ENCODE results near the gene PHF1.

PHF1 gene

DNA sequence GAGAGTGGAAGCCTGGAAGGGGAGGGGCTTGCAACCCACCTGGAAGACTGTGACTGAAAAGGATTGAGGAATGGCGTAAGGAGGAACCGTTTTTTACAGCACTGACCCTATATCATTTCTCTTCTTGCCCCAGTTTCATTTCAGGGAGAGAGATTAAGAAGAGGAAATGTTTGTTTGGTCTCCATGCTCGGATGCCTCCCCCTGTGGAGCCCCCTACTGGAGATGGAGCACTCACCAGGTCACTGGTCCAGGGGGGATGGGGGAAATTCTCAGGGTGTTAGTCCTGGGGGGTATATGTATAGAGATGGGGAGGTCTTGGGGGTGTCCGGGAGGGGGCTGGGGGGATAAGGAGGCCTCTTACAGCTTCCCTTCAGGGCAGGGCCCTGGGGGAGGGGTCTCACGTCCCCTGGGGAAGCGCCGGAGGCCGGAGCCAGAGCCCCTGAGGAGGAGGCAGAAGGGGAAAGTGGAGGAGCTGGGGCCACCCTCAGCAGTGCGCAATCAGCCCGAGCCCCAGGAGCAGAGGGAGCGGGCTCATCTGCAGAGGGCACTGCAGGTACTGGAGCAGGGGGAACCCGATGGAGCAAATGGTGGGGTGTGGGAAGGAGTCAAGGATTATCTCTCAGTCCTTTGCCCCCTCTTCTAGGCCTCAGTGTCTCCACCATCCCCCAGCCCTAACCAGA is 3.9 kb downstream of the PHF1 start:
- H3K9ac ChIP-seq (ENCODE audit: insufficient read length): no peak overlapping the region
- H3K9me3 ChIP-seq (ENCODE audit: low read depth, low read length): no peaks in the 10 kb centered on the region
- H3K36me3 ChIP-seq (ENCODE audit: insufficient read depth, low read length): peaks cover 25% of the 10 kb centered on the region; the same call in 1 of the 2 replicates
- no peak overlapping the region for H3K27ac ChIP-seq
- no peak overlapping the region for H3K4me3 ChIP-seq
- DNase-seq (ENCODE audit: low read depth, low spot score): no peak
- TF ChIP-seq POLR2AphosphoS5 (IDR thresholded peaks at IDR 0.05; ENCODE audit: borderline replicate concordance, low read depth, low read length): no peak
- TF ChIP-seq EZH2 (IDR thresholded peaks at IDR 0.05): no peak
- TF ChIP-seq FOXP2 (optimal IDR thresholded peaks at IDR 0.05; ENCODE audit: control extremely low read depth, extremely low read length, insufficient read depth): no peak

DNA sequence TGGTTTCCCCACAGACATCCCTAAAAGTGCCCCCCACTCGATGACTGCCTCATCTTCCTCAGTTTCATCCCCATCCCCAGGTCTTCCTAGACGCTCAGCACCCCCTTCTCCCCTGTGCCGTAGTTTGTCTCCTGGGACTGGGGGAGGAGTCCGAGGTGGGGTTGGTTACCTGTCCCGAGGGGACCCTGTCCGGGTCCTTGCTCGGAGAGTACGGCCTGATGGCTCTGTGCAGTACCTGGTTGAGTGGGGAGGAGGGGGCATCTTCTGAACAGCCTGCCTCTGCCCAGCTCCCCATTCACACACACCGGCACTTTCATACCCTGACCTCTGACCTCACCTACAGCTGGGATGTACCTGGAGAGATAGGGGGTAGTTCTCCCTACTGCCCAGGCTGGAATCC is 5.0 kb downstream of the PHF1 start:
- Histone ChIP-seq H3K4me3 (no peak overlapping the region), H3K27ac (no peak overlapping the region), H3K9ac (ENCODE audit: insufficient read length) (no peak overlapping the region), H3K9me3 (ENCODE audit: low read depth, low read length) (no peaks in the 10 kb centered on the region), H3K36me3 (ENCODE audit: insufficient read depth, low read length) (peaks cover 25% of the 10 kb centered on the region; the same call in 1 of the 2 replicates)
- TF ChIP-seq POLR2AphosphoS5 (IDR thresholded peaks at IDR 0.05; ENCODE audit: borderline replicate concordance, low read depth, low read length) (no peak), FOXP2 (optimal IDR thresholded peaks at IDR 0.05; ENCODE audit: control extremely low read depth, extremely low read length, insufficient read depth) (no peak), EZH2 (IDR thresholded peaks at IDR 0.05) (no peak)
- no peak for DNase-seq (ENCODE audit: low read depth, low spot score)

DNA sequence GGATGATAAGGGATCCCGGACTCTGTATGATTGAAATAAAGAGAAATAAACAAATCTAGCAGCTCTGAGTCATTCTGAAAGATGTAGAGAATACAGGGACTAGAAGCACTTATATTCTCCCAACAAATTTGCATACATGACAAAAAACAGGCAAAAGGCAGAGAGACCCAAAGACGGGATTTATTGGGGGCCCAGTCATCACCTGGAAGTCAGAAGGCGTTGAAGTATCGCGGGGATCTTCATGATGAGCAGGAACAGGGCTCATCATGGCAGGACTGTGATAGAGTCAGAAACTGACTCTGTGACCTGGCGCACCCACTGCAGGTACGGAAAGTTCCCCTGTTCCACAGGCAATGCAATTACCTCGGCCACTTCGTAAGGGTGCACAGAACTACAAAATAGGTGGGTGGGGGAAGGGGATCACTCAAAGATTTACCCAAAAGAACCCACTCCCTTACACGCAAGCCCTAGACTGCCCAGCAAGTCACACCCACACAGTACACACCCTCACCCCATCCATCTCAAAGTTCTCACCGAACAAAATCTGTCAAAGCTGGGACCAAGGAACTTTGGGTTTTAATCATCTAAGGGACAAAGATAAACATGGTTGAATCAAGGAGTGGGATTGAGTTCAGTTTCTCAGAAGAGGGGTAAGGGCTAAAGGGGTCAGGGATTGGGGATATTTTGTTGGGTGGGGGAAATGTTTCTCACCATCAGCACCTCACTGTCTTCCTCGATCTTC is 5.7 kb downstream of the PHF1 start:
- Histone ChIP-seq H3K27ac (no peak overlapping the region), H3K36me3 (ENCODE audit: insufficient read depth, low read length) (peaks cover 25% of the 10 kb centered on the region; the same call in 1 of the 2 replicates)
- no peak for DNase-seq (ENCODE audit: low read depth, low spot score)

DNA sequence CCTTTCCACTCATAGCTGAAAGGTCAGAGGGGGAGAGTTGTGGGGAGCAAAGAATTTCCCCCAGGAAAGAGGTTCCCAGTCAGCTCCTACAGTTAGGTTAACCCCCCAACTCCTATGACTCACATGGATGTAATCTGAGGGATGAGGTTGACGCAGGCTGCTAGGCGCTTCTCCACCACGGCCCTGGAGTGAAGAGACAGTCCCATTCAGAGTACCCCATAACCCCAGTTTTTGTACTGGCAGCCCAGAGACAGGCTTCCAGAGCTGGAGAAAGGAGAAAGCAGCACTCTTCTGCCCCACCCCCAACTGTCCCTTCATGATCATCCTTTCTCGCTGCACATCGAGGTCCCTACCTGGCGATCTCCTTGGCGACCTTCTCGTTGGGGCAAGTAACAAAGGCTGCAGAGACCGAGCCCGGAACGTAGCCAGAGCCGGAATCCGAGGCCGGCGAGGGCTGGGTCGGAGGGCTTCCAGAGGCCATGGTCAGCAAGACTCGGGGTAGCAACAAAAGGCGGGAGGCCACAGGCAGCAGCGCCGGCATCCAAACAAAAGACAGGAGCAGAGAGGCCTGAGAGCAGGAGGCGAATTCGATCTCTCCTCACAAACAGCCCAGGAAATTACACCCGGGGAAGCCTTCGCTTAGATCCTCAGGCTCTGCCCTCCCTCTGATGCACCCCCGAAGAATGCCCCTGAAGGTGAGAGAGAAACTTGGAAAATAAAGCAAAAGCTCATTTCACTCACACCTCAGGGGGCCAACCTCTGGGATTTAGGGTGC is 6.5 kb downstream of the PHF1 start:
- TF ChIP-seq POLR2AphosphoS5 (IDR thresholded peaks at IDR 0.05; ENCODE audit: borderline replicate concordance, low read depth, low read length): 0 out of 2 replicates have a peak, but pooled peaks have one; percentile 9
- TF ChIP-seq FOXP2 (optimal IDR thresholded peaks at IDR 0.05; ENCODE audit: control extremely low read depth, extremely low read length, insufficient read depth): no peak
- no peak for DNase-seq (ENCODE audit: low read depth, low spot score)
- H3K36me3 ChIP-seq (ENCODE audit: insufficient read depth, low read length): peaks cover 25% of the 10 kb centered on the region; the same call in 1 of the 2 replicates
- peak overlapping the region; percentile 83 for H3K9ac ChIP-seq (ENCODE audit: insufficient read length)
- peak overlapping the region; percentile 26; the same call in 1 of the 2 replicates for H3K27ac ChIP-seq
- peak overlapping the region; percentile 83 for H3K4me3 ChIP-seq
- H3K9me3 ChIP-seq (ENCODE audit: low read depth, low read length): no peaks in the 10 kb centered on the region

More for the DNA sequence above, 5.7 kb downstream of the PHF1 start:
- TF ChIP-seq FOXP2 (optimal IDR thresholded peaks at IDR 0.05; ENCODE audit: control extremely low read depth, extremely low read length, insufficient read depth) (no peak), POLR2AphosphoS5 (IDR thresholded peaks at IDR 0.05; ENCODE audit: borderline replicate concordance, low read depth, low read length) (no peak), EZH2 (IDR thresholded peaks at IDR 0.05) (no peak)
- Histone ChIP-seq H3K4me3 (peak overlapping the region; percentile 83), H3K9ac (ENCODE audit: insufficient read length) (peak overlapping the region; percentile 83), H3K9me3 (ENCODE audit: low read depth, low read length) (no peaks in the 10 kb centered on the region)

DNA sequence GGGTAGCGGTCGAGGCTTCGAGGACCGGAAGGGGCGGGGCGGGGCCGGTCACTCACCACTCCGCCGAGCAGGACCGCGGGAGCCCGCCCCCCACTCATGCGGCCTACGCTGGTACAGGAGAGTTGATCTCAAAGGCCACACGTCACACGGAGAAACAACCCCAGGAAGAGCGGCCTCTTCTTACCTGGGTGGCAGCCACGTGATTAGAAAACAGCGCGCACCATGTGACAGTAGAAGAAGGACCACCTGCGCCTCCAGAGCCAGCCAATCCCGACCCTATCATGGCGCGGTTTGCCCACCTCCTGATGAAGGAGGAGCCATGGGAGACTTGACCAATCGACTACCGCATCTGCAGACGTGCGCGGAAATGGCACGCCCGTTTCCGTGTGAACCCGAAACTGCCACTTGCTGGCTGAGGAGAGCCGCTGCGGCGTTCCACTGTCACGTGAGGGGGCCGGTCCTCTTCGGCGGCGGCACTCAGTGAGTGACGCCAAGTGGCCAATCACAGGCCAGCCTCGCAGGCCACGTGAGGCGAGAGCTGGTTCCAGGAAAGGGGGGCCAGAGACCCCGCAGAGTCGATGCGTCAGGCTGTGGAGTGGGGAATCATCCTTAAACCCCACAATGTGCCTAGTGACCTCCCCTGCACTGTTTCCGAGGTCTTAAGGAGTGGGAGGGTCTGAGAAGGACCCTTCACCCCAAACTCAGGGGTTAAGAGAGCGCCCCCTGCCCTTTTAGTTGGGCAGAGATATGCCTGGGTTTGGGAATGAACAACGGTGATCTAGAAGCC is 7.3 kb downstream of the PHF1 start, which contains the start of gene CUTA:
Gene CUTA, minus strand, starts transcription at position 205 of the 787 bp plus-strand sequence. Its CDS starts 107 bp downstream, at position 98.
- H3K27ac ChIP-seq: peak within 1 kb of the TSS; percentile 94
- DNase-seq (ENCODE audit: low read depth, low spot score): peak; percentile 94
- H3K36me3 ChIP-seq (ENCODE audit: insufficient read depth, low read length): peaks cover 21% of the 10 kb centered on the region; the same call in 1 of the 2 replicates
- no peaks in the 10 kb centered on the region for H3K9me3 ChIP-seq (ENCODE audit: low read depth, low read length)
- peak within 1 kb of the TSS; percentile 83 for H3K9ac ChIP-seq (ENCODE audit: insufficient read length)
- peak within 1 kb of the TSS; percentile 83 for H3K4me3 ChIP-seq
- peak; percentile 86 for TF ChIP-seq POLR2AphosphoS5 (IDR thresholded peaks at IDR 0.05; ENCODE audit: borderline replicate concordance, low read depth, low read length)
- TF ChIP-seq FOXP2 (optimal IDR thresholded peaks at IDR 0.05; ENCODE audit: control extremely low read depth, extremely low read length, insufficient read depth): no peak

DNA sequence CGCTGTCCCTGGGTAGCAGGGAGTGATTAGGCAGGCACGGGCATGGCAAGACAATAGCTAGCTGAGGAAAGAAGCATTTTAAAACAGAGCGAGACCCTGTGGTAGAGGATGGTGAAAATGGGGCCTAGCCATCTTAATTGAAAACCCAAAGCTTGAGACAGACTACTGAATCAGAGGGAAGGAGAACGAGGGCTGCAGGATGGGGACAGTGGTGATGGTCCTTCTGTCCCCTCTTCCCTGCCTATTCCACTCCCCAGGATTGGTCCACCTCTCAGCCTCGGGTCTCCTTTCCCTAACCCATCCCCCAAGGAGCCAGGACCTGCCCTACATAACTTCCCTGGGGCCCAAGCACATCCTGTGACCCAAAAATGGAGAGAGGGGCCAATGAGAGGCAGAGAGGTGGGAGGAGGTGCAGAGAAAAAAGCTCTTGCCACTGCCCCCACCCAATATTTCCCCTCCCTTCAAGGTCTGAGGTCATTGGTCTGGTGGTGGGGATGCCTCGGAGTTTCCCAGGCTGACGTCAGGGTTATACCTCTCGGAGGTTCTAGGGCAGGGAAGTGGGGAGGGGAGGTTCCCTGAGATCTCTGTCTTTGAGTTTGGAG is 8.0 kb downstream of the PHF1 start:
- H3K9ac ChIP-seq (ENCODE audit: insufficient read length): peak overlapping the region; percentile 76
- H3K9me3 ChIP-seq (ENCODE audit: low read depth, low read length): no peaks in the 10 kb centered on the region
- no peak for DNase-seq (ENCODE audit: low read depth, low spot score)
- TF ChIP-seq FOXP2 (optimal IDR thresholded peaks at IDR 0.05; ENCODE audit: control extremely low read depth, extremely low read length, insufficient read depth) (no peak), POLR2AphosphoS5 (IDR thresholded peaks at IDR 0.05; ENCODE audit: borderline replicate concordance, low read depth, low read length) (no peak), EZH2 (IDR thresholded peaks at IDR 0.05) (no peak)
- H3K27ac ChIP-seq: peak overlapping the region; percentile 94
- H3K4me3 ChIP-seq: peak overlapping the region; percentile 83
- peaks cover 18% of the 10 kb centered on the region; the same call in 1 of the 2 replicates for H3K36me3 ChIP-seq (ENCODE audit: insufficient read depth, low read length)
